K562 (cell line): Measurements from ENCODE around the gene ZMYND8.

Source experiments
- BHLHE40 ChIP-seq: IDR thresholded peaks from 2 replicates; pipeline ENCODE4 v1.6.1; 2011; ENCODE audit warnings: low read length, improper control_type of control experiment
- CHD1 ChIP-seq: fragments of 200-600 bp; sonication (generic); IDR thresholded peaks from one replicate; pipeline ENCODE4 v1.6.1; 2012; ENCODE audit warnings: mild to moderate bottlenecking, moderate library complexity, low read length, inconsistent platforms
- CTCF ChIP-seq, 3 experiments: IDR thresholded peaks in 2 of 3; conservative IDR thresholded peaks in 1 of 3; 2 replicates each; pipeline ENCODE4 v1.5.1; 2011 to 2012; ENCODE audit warnings: low read length in 3 of 3, mild to moderate bottlenecking in 3 of 3, control low read depth in 2 of 3, improper control_type of control experiment in 1 of 3, inconsistent platforms in 1 of 3, low read depth in 1 of 3, mixed read lengths in 1 of 3, moderate library complexity in 1 of 3; ENCODE audit not compliant: insufficient read depth in 2 of 3
- CTCFL ChIP-seq: IDR thresholded peaks from 2 replicates; pipeline ENCODE4 v1.6.1; 2011; ENCODE audit warnings: borderline replicate concordance, low read depth, mild to moderate bottlenecking, moderate library complexity, low read length; ENCODE audit not compliant: insufficient read depth, poor library complexity, severe bottlenecking
- JUND ChIP-seq, 2 experiments: IDR thresholded peaks; 2 replicates in 1 of 2; 3 replicates in 1 of 2; pipeline ENCODE4 v1.6.1; 2011; ENCODE audit warnings: borderline replicate concordance in 2 of 2, low read depth in 2 of 2, low read length in 2 of 2, improper control_type of control experiment in 1 of 2, missing biosample characterization in 1 of 2, missing genetic modification characterization in 1 of 2, missing genetic modification reagents in 1 of 2
- MEF2A ChIP-seq: IDR thresholded peaks from 2 replicates; pipeline ENCODE4 v1.6.1; 2011; ENCODE audit warnings: low read depth, mild to moderate bottlenecking, low read length, moderate library complexity; ENCODE audit not compliant: control insufficient read depth
- RBM15 ChIP-seq: fragments of 200-400 bp; formaldehyde crosslinking; IDR thresholded peaks from 2 replicates; pipeline ENCODE4 v1.6.1; 2018; ENCODE audit warnings: mild to moderate bottlenecking, low read length, moderate library complexity; ENCODE audit not compliant: insufficient read depth
- SAP30 ChIP-seq: fragments of 200-600 bp; sonication (generic); IDR thresholded peaks from 2 replicates; pipeline ENCODE4 v1.6.1; 2012; ENCODE audit warnings: borderline replicate concordance, low read depth, mild to moderate bottlenecking, moderate library complexity, low read length, control low read depth, inconsistent platforms; ENCODE audit not compliant: insufficient read depth, poor library complexity, severe bottlenecking
- TCF7 ChIP-seq: sonication (generic); IDR thresholded peaks from 2 replicates; pipeline ENCODE4 v1.6.1; 2016; ENCODE audit warnings: antibody characterized with exemption, borderline replicate concordance
- YY1 ChIP-seq, 3 experiments: IDR thresholded peaks; 2 replicates each; pipeline ENCODE4 v1.6.1; 2011; ENCODE audit warnings: low read length in 2 of 3, mild to moderate bottlenecking in 2 of 3, moderate library complexity in 2 of 3, borderline replicate concordance in 1 of 3, control low read depth in 1 of 3, low read depth in 1 of 3; ENCODE audit not compliant: insufficient read depth in 3 of 3, insufficient replicate concordance in 2 of 3, control insufficient read depth in 1 of 3, insufficient read length in 1 of 3; ENCODE audit errors: extremely low read depth in 1 of 3
- ZNF707 ChIP-seq: fragments of 250-450 bp; sonication (Bioruptor Pico); conservative IDR thresholded peaks from 2 replicates; pipeline ENCODE4 v1.8.0; 2022; ENCODE audit warnings: inconsistent platforms, mild to moderate bottlenecking, moderate library complexity

- no peak for TF ChIP-seq CTCFL
- no peak for TF ChIP-seq TCF7
- TF ChIP-seq BHLHE40: no peak
- no peak for TF ChIP-seq SAP30
- TF ChIP-seq JUND (IDR thresholded peaks at IDR 0.05; ENCODE audit: borderline replicate concordance, low read depth, low read length): no peak
- no peak for TF ChIP-seq JUND (tag; IDR thresholded peaks at IDR 0.05; ENCODE audit: borderline replicate concordance, low read depth, low read length)
- no peak for TF ChIP-seq YY1 (IDR thresholded peaks at IDR 0.05; ENCODE audit: borderline replicate concordance in 1 of 3, control insufficient read depth in 1 of 3, extremely low read depth in 1 of 3, insufficient read depth in 3 of 3, insufficient read length in 1 of 3, insufficient replicate concordance in 2 of 3, low read depth in 1 of 3, low read length in 2 of 3)
- no peak for TF ChIP-seq CTCF (IDR thresholded peaks at IDR 0.05 in 2 of 3, conservative IDR thresholded peaks at IDR 0.05 in 1 of 3; ENCODE audit: insufficient read depth in 2 of 3, low read depth in 1 of 3, low read length in 3 of 3)
- TF ChIP-seq MEF2A: no peak
- no peak for TF ChIP-seq ZNF707
- no peak for TF ChIP-seq RBM15
- no peak for TF ChIP-seq CHD1
Observed at GRCh38 chr20:47222468-47223119, 133.9 kb downstream of the ZMYND8 start.
